ENCODE measurements around the gene PRXL2B.

The PRXL2B gene

DNA sequence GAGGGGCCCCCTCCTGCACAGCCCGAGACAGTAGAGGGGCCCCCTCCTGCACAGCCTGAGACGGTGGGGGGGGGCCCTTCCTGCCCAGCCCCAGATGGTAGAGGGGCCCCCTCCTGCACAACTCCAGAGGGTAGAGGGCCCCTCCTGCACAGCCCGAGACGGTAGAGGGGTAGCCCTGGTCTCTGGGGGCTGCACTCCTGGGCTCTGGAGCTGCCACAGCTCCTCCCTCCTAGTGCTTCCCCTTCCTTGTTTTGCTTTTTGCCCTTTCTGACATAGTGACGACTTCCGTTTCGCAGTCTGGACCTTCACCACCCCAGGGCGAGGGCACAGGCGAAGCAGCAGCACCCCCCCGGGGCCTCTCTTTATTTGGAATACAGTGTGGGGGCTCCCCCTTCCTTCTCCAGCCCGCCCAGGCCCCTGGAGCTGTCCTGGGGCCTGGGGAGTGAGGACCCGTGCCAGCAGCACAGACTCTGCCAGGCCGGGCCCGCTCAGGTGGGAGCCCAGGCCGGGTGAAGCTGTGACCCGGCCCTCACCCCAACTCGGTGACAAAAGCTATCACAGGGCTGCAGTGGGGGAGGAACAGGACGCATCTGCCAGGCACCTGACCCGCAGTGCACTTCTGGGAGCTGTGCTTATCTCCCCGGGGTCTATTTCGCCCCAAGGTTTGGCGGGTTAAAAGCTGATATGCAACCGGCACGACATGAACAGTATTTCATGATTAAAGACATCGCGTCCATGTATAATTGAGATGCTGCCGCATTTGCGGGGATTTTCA is 1.1 kb upstream of the PRXL2B start:
- DNase-seq, result peak; percentile 35

GRCh38 chr1:2587071-2587859 is 688 bp downstream of the PRXL2B start:
- DNase-seq, result peak; percentile 16

DNA sequence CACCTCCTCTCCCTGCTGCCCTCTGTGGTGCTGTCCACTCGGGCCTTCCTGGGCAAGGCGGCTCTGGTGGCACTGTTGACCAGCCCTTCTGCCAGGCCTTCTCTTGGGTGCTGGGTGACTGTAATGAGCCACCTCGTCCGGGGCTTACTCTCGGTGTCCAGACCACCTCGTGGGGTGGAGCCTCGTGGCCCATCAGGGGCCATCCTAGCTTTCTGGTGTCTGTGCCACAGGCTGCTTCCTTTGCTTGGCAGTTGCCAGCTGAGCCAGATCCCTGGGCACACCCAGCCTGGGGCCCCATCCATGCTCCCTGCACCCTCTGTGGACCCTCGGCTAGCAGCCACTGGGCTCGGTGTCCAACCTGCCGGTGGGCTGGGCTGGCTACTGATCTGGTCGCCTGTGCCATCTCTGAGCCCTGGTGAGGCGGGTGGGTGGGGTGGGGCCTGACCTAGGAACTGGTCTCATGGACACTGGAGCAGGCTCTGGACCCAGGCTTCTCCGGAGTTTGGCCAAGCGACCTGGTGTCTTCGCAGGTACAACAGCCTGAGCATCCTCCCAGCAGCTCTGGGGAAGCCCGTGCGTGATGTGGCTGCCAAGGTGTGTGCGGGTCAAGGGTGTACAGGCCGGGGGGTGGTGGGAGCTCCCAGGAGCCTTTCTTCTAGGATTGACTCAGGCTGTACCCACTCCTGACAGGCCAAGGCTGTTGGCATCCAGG is 1.4 kb downstream of the PRXL2B start:
- DNase-seq, result no peak

DNA sequence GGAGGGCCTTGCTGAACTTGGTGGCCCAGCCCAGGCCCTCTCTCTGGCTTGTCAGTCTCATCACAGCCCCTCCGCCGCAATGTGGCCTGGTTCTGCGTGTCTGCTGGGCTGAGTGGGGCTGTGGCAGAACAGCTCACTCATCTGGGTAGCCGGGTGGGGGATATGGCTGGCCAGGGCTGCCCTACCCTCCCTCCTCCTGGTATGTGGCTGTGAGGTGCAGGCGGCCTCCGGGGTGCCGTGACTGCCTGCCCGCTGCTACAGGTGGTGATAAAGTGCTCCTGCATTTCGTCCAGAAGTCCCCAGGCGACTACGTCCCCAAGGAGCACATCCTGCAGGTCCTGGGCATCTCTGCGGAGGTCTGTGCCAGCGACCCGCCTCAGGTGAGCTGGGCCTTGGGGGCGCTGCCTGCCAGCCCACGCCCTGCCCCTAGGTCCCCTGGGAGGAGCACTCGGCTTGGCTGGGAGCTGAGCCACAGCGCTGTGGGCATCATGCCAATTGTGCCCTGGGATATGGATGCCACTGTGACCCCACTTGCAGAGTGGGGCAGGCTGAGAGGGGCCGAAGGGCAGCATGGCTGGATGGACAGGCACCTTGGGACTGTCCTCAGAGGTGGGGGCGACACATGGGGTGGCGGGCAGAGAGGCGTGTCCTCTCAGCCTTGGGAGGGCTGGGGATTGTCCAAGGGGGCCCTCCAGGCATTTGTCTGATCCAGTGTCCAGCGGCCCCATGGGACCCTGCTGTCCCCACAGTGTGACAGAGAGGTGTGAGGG is 2.3 kb downstream of the PRXL2B start:
- no peak for DNase-seq

DNA sequence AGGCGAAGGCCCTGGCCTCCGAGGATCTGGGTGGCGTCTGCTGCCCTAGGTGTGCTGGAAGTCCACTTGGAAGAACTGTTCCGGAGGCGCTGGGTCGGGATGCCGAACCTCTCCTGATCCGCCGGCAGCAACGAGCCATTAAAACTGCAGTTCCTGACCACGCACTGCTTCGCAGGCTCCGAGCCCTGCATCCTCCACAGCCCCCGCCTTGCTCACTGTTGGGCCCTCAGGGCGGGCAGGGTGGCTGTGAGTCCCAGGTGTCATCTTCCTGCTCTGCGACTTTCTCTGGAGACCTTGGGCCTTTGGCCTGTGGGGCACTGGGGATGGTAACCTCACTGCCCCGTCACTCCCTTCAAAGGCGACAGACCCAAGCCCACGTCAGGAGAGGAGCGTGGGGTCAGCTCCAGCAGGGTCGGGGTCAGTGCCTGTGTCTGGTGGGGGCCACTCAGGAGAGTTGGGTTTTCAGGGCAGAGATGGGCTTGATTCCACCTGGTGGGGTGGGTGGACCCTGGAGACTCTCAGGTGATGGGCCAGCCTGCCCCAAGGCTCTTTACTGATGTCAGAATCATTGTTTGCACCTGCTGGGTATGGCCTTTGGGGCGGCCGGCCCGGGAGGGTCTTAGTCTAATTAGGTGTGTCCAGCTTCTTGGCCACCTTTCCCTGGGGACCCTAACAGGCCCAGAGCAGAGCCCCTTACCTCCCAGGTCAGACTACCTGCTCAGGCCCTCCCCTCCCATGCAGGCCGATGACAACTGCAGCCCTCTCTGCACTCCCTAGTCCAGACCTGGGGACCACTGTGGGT is 3.1 kb downstream of the PRXL2B start:
- DNase-seq, result no peak

DNA sequence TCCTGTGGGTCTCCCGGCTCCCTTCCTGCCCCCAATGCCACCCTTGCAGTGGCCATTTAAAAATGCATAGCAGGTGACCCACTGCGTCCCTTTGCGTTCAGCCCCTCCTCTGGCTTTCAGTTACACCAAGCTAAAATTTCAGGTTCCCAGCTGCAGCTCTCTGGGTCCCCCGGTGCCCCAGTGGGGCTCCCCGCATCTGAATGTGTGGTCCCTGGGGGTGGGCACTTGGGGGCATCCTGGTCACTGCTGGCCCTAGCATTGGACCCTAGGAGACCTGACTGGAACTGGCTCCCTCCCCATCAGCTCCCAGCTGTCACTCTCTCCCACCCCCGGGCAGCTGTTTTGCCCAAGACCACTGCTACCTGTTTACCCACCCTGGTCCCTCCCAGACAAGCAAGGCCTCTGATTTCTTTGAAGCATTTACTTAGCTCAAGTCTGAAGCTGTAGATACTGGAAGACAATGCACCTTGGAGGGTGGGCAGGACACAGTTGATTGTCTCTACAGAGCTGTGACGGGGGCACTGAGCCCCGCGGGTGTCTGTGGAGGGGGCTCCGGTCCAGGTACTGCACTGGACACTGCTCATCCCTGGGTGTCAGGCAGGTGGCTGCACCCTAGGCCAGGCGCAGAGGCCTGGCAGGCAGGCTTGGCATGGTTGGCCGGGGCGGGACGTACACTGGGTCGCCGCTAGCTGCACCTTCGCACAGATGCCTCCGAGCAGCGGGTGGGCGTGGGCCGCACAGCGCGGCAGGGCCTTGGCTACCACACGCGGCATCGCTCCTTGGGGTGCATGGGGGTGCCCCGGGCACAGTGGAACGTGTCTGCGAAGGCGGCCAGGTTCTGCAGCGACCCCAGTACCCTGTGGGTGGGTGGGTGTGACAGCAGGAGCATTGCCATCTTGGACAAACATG is 3.9 kb downstream of the PRXL2B start:
- no peak for DNase-seq

- no peak for DNase-seq
These were observed 4.6 kb downstream of the PRXL2B start for GRCh38 chr1:2591233-2591580.

DNA sequence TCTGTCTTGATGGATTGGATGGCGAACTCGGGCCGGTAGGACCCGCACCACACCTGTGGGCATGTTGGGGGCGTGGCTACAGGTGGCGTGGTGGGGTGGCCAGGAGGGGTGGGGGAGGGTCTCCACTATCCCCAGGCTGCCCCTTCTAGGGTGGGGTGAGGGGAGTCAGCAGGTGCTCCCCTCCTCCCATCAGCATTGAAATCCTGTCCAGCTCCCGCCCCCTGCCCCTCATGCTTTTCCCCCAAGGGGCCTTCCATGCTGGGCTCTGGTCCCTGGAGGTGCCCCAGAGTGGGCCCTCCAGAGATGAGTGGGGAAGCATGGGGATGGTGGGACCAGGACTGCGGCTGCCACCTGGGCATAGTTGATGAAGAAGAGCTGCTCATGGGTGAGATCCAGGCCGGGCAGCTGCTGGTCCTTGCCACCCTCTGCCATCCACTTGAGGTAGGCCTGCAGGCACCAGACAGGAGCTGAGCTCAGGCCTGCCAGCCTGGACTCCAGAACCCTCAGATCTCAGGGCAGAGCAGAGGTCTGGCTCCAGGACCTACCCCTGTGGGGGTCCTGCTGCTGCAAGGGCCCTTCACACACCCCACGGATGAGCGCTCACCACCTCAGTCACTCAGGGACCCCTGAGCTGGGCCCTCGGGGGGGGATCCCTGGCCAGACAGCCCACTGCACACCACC is 5.1 kb downstream of the PRXL2B start:
- no peak for DNase-seq

DNA sequence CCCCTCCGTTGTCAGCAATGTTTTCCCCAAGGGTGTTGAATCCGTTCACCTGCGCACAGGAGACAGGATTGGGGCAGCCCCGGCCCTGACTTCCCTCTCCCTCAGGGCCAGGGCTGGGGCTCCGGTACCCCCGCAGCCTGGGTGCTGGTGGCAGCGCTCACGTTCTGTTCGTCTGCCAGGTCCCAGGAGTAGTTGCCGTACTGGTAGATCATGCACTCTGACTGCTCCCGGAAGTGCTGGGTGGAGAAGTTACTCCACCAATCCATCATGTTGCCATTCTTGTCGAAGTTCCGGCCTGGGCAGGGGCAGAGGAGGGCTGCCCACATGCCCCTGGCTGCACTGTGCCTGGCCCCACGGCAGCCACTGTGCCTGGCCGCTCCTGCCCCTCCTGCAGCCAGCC is 6.1 kb downstream of the PRXL2B start:
- DNase-seq, result no peak

DNA sequence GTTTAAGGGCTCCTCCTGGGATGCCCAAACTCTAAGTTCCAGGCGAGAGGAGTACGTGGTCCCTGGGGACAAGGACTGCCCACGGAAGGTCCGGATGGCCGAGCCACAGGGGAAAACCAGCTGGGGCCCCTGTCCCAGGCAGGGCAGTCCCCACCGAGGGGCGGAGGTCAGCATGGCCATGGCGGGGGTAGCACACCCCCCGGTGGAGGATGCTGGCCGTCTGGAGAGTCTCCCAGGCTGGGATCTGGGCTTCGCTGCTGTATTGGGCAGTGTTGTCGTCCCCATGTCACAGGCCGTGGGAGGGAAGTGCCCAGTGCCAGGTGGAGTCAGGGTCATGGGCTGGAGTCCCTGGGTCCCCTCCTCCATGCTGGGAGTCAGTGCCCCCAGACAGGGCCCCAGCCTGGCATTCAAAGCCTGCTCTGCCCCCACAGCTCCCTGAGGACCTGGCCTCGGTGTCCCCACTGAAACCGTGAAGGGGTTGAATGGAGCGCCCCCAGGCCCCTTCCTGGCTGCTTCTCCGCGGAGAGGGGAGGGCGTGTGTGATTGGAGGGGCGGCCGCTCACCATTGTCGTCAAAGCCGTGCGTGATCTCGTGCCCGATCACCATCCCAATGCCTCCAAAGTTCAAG is 6.8 kb downstream of the PRXL2B start:
- DNase-seq, result no peak

- DNase-seq, result no peak
These were observed 7.5 kb downstream of the PRXL2B start for GRCh38 chr1:2594001-2594640.

DNA sequence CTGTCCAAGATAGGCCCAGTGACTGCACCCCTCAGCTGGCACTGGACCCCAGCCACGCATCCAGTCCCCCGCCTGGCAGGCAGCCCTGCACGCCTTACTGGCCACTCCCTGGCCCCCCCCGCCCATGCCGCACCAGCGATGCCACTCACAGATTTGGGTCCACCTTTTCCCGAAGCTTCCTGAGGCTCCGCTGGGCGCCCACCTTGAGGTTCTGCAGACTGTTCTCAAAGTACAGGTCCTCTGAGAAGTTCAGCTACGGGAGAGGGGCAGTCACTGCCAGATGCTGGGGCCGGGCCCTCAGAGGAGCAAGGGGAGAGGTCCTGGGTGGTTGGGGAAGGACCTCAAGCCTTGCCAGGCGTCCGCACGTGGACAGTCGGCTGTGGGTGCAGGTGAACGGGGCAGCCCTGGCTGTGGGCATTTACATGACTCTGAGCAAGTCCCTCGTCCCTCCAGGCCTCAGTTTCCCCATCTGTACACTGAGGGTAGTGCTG is 8.1 kb downstream of the PRXL2B start:
- DNase-seq, result no peak

DNA sequence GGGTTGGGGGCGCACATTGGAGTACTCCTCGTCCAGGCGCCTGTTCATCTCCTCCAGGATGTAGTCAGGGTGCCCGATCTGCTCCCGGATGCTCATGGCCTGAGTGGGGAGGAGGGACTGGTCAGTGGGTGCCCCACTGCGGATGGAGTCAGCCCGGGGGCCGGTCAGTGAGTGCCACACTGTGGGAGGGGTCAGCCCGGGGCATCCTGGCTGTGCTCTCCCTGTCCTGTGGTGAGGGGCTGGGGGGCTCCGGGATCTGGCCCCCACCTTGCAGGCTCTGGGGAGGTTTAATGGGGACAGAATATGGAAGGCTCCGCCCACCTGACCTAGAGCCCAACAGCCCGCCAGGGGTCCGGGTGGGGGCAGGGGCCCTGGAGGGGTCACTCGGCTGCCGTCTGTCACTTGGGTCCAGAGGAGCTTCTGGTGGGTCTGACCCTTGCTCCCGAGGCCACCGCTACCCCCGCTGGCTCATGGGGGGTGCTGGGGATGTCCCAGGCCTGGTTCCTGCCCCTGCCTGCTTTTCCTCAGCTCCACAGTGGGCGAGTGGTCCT is 8.8 kb downstream of the PRXL2B start:
- DNase-seq, result no peak

DNA sequence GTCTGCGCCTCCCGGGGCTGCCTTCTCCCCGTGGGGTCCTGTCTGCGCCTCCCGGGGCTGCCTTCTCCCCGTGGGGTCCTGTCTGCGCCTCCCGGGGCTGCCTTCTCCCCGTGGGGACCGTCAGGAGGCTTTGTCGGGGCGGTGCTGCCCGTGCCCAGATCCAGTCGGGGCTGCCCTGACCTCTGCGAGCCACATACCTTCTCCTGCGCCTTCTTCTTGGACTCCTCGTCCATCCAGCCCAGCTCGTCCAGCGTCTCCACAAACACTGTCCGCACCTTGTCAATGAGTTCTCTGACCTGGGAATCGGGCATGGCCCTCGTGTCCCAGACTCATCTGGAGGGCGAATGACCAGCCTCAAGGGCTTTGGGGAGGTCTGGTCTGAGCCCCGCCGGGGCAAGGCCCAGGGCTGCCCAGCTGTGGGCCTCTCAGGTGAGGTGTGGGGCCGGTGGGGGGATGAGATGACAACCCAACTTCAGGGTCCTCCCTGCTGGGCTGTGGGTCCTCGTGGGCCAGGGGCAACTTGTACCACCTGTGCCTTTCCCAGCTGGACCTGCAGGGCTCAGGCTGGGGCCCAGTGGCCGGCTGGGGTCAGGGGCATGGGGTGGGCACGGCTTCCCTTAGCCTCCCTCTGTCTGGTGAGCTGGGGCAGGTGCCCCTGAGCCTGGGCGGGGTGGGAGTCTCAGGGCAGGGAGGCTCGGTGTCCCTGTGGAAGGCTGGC is 9.4 kb downstream of the PRXL2B start:
- DNase-seq, result no peak

GRCh38 chr1:2596530-2597333 is 10.2 kb downstream of the PRXL2B start:
- DNase-seq, result no peak

DNA sequence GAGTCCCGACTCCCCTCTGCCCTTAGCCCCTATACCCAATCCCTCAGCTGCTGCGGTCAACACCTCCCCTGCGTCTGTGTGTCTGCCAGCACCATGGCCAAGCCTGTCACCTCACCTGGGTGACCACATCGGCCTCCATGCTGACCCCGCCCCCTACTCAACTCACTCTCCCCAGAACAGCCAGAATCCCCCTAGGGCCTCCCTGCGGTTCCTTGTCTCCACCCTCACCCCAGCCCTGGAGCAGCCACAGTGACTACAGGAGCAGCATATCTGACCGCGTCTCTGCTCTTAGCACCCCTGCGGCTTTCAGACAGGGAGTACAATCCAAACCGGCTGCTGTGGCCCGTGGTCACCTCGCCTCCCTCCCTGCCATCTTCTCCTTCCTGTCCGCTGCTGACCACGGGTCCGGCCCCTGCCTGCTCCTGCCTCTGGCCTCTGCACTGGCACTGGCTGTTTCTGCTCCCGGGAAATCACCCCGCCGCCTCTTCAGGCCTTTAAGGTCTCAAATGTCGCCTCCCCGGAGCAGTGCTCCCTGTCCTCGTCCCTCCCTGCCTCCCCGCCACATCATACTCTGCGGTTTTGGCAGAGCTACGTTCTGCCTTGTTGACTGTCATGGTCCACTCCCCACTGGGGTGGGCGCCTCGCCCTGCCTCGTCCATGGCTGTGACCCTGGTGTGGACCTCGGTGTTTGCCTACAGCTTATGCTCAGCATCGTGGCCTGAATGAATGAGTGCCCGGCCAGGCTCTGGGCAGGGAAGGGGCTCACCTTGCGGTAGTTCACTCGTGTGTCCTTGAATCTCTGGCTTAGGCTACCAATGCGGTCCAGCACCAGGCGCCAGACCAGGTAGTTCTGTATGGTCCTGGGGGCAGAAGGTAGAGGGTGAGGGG is 11.1 kb downstream of the PRXL2B start:
- no peak for DNase-seq

Data from fibroblast of skin of abdomen (primary cell).